ENCODE data around the gene PPP4R3B.

Gene PPP4R3B

DNA sequence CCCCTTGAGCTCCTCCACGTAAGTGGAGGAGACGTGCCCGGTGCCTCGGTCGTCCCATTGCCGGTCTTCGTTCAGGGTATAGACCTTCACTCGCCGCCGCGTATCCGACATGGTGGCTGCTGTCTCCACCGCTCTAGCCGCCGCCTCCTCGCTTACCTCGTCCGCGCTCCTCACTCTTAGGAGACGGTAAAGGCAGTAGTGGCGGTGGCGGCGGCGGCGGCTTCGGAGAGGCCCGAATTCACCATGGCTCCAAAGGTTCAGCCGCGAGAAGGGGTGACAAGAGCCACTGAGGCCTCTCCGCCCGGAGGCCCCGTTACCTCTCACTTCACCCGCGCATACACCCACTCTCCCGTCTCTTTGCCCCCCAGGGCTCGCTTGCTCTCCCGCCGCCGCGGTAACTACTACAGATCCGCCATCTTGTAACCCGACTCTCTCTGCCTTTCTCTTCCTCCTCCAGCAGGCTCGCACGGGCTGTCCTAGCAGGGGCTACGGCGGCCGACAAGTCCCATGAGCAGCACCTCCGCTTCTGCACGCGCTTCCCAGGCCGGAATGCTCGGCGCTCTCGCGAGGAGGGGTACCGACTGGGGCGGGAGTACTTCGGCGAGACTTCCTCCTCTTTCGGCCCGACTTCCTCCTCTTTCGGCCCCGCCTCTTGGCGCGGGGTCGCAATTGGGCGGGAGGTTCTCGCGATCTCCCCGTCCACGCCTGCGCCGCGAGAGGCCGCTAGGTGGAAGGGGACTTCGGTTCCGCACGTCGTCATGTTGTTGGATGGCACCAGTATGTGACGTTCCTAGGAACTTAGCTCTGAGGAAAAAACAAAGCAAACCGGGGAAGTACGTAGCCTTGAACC, at the start of gene PPP4R3B:
Gene PPP4R3B, minus strand, starts transcription at position 448 of the 850 bp plus-strand sequence. Its CDS starts 337 bp downstream, at position 111.
- ChIA-PET CTCF (interaction anchor here (0.7 to 1.3 kb wide), 4 partner anchors 9 to 29 kb away, joined by 3 to 4 read pairs (median 3); no protein-coding TSS in a partner anchor), POLR2A (interaction anchor here (1.0 kb wide), 1 partner anchor 17 kb away, joined by 3 read pairs; no protein-coding TSS in a partner anchor)
- TF ChIP-seq, protein P1, sequence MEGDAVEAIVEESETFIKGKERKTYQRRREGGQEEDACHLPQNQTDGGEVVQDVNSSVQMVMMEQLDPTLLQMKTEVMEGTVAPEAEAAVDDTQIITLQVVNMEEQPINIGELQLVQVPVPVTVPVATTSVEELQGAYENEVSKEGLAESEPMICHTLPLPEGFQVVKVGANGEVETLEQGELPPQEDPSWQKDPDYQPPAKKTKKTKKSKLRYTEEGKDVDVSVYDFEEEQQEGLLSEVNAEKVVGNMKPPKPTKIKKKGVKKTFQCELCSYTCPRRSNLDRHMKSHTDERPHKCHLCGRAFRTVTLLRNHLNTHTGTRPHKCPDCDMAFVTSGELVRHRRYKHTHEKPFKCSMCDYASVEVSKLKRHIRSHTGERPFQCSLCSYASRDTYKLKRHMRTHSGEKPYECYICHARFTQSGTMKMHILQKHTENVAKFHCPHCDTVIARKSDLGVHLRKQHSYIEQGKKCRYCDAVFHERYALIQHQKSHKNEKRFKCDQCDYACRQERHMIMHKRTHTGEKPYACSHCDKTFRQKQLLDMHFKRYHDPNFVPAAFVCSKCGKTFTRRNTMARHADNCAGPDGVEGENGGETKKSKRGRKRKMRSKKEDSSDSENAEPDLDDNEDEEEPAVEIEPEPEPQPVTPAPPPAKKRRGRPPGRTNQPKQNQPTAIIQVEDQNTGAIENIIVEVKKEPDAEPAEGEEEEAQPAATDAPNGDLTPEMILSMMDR (IDR thresholded peaks at IDR 0.05; ENCODE audit: insufficient read depth, low read length, missing control alignments) = peak; percentile 67
- DNase-seq (ENCODE audit: low read depth, low spot score) = peak; percentile 99
- peak within 1 kb of the TSS; percentile 93 for H3K4me3 ChIP-seq (ENCODE audit: low read depth, low read length)

DNA sequence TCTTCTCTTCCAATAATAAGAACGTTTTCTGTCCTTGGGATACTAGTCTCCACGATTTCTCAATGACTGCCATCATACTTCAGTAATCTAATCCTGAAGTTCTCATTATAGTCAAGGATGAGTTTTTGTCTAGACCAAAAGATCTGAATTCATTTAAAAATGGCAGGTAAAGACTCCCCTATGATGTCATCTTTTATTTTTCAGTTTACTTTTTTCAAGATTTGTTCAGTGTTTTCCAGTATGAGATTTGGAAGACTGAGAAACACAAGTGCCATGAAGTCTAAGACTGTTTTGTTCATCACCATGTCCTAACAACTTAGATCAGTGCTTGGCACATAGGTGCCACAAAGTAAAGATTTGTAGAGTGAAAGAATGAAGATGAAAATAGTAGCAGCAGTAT, 35.8 kb upstream of the PPP4R3B start:
- no peak for DNase-seq (ENCODE audit: low read depth, low spot score)
- ChIA-PET POLR2A (no interaction called here), CTCF (no interaction called here)
- no peak overlapping the region for H3K4me3 ChIP-seq (ENCODE audit: low read depth, low read length)
- TF ChIP-seq, protein P1 (IDR thresholded peaks at IDR 0.05; ENCODE audit: insufficient read depth, low read length, missing control alignments) = no peak

DNA sequence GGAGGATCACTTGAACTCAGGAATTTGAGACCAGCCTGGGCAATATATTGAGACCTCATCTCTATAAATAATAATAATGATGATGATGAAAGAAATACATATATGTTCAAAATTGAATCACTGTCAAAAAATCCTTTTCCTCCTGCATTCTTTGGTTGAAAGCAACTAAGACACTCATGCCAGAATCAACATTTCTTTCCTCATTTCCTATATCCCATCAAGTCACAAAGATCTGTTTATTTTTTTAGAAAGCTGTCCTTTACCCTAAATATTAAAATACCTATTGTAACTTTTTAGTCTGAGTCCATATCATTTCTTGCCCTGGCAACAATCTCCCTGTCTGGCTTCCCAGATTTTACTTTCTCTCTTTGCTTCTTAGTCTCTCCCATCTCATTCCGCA, 31.8 kb upstream of the PPP4R3B start:
- TF ChIP-seq, protein P1 (IDR thresholded peaks at IDR 0.05; ENCODE audit: insufficient read depth, low read length, missing control alignments) = no peak
- no peak overlapping the region for H3K4me3 ChIP-seq (ENCODE audit: low read depth, low read length)
- ChIA-PET POLR2A (no interaction called here), CTCF (interaction anchor here (1.5 kb wide), 1 partner anchor 31 kb away, joined by 3 read pairs; no protein-coding TSS in a partner anchor)
- DNase-seq (ENCODE audit: low read depth, low spot score) = no peak

DNA sequence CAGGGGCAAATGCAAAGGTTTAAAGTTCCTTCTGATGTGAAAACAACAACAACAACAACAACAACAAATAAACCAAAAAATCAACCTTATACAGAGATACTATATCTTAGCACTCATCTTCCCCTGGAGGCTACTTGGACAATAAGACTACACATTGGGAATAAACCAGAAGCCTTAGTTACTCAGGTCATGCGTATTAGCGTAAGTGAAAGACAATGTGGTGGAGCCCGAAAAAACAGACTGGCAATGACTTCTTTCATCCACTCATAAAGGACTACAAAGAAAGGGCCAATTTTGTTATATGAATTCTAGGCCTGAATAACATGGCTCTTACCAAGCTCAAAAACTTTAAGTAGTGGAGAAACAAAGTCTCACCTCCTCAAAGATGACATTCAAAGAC, 19.4 kb upstream of the PPP4R3B start:
- CTCF ChIA-PET = no interaction called here
- TF ChIP-seq, protein P1 (IDR thresholded peaks at IDR 0.05; ENCODE audit: insufficient read depth, low read length, missing control alignments) = no peak
- H3K4me3 ChIP-seq (ENCODE audit: low read depth, low read length) = no peak overlapping the region
- no peak for DNase-seq (ENCODE audit: low read depth, low spot score)
- POLR2A ChIA-PET = no interaction called here

DNA sequence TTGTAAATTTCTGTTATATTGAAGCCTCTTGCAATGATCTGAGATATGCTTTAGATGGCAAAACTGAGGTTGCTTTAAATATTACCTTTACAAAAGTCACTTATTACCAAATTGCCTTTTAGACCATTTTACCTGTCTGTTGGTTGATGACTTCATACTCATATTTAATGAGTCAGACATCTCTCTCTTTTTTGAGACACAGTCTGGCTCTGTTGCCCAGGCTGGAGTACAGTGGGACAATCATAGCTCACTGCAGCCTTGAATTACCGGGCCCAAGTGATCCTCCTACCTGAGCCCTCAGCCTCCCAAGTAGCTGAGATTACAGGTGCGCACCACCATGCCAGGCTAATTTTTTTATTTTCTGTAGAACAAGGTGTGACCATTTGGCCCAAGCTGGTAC, 11.5 kb upstream of the PPP4R3B start:
- POLR2A ChIA-PET = no interaction called here
- TF ChIP-seq, protein P1 (IDR thresholded peaks at IDR 0.05; ENCODE audit: insufficient read depth, low read length, missing control alignments) = no peak
- DNase-seq (ENCODE audit: low read depth, low spot score) = no peak
- no peak overlapping the region for H3K4me3 ChIP-seq (ENCODE audit: low read depth, low read length)
- CTCF ChIA-PET = no interaction called here

DNA sequence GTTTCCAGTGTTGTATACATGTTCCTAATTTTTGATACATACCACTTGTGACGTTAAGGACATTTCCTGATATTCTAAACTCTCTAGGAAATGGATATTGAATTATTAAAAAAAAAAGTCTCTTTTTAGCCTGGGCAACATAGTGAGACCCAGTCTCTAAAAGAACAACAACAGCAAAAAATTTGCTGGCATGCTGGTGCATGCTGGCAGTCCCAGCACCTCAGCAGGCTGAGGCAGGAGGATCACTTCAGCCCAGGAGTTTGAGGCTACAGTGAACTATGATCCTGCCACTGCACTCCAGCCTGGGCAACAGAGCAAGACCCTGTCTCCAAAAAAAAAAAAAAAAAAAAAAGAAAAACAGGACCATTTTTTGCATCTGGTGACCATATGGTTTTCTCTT, 10.5 kb upstream of the PPP4R3B start:
- no peak overlapping the region for H3K4me3 ChIP-seq (ENCODE audit: low read depth, low read length)
- ChIA-PET POLR2A (no interaction called here), CTCF (no interaction called here)
- no peak for DNase-seq (ENCODE audit: low read depth, low spot score)
- TF ChIP-seq, protein P1 (IDR thresholded peaks at IDR 0.05; ENCODE audit: insufficient read depth, low read length, missing control alignments) = no peak
